NCI-H2107 (cell line): ENCODE results near the gene CYP27B1.

Experiments used
- DNase-seq: peaks from one replicate; lab custom pipeline; 2025; lab: John Stamatoyannopoulos, UW

CYP27B1 gene

DNA sequence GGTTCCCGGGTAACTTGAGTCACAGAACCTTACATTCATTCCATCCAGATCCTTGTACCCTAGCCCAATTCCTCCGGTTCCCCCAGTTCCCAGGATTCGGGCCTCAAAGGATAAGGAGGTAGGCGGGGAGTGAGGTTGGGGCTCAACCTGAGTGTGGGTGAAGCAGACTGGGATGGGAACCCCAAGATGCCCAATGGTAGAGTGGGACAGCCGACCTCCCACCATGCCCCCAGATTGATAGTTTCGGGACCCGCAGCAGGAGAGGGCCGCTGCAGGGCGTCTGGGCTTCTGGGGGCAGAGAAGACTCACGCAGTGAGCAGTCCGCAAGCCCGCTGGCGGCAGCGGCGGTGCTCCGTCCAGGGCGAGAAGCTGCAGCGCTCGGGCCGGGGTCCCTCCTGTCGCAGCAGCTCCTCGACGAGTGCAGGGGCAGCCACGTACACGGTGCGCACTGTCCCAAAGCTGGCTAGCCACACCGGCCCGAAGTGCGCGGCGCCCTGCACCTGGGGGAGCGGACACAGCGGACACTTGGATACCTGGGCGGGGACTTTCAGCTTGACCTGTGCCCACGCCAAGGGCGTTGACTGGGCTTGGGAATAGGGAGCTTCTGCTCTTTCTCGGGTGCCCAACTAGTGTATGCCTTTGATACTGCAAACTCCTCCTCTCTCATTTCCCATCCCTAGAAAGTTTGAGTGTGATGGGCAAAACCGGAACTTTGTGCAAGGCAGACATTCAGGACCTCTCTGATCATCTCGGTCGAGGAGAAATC lies 997 bp downstream of the CYP27B1 start:
- no peak for DNase-seq

DNA sequence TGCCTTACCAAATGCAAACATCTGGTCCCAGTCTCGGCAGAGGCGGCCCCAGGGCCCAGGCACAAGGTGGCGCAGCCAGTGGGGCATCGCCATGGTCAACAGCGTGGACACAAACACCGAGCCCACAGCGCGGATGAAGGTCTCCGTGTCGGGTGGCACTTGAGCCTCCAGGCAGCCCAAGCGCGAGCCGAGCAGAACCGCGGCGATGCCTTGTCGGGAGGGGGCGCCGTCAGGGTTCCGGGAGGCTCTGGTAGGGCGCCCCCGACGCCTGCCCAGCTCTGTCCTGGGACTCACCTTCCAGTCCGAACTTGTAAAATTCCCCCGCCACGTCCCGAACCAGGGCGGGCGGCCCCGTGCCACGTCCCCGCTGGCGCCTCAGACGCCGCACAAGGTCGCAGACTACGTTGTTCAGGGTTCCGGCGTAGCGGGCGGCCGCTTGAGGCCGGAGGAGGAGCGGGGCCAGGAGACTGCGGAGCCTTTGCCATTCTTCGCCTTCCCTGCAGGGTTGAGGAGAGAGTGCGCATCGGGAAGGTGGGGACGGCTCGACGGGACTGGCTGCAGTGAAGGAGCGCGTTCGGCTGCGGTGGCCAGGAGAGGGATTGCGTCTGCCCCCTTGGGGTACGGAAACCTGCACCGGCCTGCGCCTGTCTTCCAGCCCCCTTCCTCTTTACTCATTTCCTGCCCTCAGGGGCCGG lies 1.7 kb downstream of the CYP27B1 start:
- DNase-seq = no peak

DNA sequence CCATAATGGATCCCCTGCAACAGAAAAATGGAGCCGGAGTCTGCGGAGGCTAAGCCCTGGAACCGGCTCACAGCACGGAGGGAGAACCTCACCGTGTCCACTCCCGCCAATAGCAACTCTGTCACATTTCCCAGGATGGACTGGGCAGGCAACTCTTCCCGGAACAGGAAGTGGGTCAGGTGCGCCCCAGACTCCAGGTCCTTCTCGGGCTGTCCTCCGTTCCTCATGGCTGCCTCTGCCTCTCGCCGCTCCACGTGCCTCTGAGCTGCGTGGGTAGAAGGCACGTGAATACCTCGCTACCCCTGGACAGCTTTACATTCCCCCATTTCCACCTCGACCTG lies 2.2 kb downstream of the CYP27B1 start:
- DNase-seq = no peak

DNA sequence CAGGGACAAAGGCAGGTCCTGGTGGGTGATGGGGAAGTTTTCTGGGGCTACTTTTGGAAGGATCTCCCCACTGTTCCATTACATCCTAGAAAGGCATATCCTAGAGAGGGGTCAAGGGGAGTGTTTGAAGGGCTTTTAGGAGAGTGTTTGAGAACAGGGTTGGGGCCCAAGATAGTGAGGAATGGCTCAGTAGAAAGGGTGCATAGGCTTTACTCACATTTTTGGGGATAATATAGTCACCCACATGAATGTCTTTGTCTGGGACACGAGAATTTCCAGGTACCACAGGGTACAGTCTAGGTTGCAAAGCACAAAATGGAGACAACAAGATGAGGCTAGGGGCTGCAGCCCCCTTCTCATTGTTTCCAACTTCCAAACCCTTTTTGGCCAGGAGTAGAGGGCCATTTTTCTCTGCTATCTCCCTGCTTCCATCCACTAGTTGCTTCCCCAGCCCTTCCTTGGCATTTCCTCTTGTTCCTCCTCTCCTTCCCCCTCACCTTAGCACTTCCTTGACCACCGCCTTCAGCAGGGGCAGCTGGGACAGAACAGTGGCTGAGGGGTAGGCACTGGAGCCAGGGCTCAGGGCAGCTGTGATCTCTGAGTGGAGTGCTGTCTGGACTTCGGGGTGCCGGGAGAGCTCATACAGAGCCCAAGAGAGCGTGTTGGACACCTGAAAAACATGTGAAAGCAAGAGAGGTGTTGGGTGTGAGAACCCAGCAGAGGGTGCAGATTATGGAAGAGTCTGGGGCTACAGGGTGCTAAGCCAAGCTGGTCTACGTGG lies 2.8 kb downstream of the CYP27B1 start:
- DNase-seq = no peak

DNA sequence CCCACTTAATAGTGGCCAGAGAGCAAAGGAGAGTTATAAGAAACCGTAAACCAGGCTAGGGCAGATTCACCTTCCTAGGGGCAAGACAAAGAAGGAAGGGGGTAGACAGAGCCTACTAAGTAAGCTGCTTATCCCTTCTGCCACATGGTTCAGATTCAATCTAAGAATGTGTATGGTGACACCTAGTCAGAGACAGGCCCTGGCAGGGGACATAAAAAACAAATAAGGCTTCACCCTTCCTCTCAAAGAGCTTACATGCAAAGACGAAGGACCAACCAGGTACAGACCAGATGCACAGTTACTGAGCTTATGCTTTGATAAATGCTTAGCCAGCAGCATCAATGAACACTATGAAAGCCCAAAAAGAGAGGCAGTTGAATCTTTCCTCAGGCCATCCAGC lies 4.4 kb downstream of the CYP27B1 start:
- DNase-seq = no peak

DNA sequence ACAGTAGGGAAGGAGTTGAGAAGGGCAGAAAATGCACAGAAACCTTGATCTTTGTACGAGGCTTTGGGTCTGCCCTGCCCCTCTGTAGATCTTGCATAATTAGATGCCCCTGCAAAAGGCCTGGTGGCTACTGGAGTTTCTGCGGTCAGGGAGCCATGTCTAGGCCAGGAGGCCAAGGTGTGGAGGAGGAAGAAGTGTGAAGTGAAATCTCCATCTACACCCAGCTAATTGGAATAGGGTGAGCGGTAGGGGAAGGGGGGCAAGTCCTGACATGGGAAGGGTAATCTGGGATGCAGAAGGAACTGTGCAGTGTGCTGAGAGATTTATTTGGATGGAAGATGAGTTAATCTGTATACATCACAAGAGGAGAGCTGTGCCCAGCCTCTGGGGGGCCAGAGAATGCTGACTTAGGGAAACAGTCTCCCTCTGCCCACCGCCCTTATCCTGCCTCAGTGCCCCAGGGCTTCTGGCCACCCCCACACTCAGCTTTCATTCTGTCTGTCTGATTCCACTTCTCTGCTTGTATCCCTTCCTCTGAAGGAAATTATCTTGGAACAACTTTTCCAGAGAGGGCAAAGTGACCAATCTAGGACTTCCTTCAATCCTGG lies 5.4 kb downstream of the CYP27B1 start:
- no peak for DNase-seq

DNA sequence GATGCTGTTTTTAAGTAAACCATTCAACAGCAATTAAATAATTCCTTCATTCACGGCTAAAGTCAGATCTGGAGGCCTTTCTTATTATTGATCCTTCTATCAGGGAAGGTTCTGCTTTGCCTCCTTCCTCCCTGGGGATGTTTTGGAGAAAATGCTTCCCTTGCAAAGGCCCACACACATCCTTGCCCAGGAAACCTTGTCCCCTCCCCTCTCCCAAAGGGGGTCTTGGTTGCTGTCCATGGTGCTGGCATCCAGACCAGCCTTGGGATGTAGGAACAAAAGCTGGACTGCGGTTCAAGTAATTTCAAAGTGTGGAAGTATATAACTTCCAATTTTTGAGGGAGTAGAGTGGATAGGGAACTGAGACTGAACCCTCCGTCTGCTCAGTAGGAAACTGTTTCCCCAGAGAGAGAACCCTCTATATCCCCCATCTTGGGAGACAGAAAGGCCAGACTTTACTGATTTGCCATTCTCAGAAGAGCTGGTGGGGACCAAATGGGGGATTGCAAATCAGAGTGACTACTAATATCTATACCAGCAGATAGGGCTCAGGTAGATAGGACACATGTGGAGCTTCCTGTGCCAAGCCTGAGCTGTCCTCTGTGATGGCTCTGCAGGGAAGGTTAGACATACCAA lies 6.4 kb downstream of the CYP27B1 start:
- no peak for DNase-seq

DNA sequence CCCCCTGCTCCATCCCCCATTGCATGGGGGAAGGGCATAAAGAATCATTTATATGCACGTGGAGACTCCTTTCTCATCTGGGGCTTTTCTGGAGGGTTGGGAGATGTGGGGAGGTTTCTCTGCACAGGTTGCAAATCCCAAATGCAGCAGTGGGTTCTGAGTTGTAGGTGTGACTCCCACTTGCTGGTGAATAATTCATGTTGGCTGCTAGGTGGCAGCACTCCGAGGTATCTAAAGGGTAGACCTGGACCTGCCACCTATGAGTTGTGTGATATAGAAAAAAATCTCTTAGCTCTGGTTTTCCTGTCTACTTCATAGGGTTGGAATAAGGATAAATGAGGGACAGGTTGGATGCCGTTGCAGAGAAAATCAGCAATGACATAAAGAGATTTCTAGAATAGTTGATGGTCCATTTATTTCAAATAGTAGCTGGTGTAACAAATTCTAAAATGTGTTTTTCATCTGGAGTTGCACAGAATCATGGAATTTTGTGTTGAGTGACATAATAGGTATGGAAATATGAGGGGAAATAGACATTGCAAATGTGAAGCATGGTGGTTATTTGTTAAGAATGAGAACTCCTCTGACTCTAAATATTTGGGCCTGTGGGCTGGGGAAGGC lies 7.4 kb downstream of the CYP27B1 start:
- no peak for DNase-seq

DNA sequence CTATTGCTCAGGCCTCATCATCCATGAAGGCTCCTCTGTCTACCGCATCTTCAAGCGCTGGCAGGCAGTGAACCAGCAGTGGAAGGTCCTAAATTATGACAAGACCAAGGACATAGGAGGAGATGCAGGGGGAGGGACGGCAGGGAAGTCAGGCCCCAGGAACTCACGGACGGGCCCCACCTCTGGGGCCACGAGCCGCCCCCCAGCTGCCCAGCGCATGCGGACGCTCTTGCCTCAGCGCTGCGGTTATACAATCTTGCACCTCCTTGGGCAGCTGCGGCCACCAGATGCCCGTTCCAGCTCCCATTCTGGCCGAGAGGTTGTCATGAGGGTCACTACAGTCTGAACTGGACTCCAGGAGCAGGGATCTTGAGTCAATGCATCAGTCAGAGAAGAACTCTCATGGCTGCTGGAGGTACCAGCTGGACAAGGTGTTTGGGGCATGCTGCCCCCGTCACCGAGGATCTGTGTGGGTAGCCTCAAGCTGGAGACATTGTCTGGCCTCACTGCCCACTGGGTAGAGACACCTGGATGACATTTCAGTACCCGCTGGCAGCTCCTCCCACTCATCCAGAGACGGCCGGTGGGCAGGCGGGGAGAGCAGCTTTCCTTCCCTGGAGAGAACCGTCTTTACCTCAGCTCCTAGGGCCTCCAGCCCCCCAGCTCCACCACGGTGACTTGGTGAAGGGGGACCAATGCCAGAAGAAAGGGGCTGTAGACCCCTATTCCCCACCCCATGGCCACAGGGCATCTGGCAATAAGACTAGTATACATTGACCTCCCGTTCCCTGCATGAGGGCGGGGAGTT lies 8.1 kb downstream of the CYP27B1 start:
- DNase-seq = no peak

DNA sequence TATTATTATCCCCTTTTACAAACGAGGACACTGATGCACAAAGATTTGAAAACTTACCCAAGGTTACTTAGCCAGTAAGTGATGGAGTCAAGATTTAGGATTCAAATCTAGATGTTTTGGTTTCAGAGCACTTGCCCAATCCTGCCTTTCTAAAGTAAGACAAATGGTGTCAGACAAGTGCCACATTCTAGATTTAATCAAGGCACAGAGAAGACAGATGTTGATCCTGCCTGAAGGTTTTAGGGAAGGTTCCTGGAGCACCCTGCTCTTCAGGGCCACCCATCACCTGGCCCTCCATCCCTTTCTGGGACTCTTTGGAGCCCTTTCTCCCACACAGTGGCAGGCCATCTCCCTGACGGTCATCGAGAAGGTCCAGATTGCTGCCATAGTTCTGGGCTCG lies 9.1 kb downstream of the CYP27B1 start:
- no peak for DNase-seq

DNA sequence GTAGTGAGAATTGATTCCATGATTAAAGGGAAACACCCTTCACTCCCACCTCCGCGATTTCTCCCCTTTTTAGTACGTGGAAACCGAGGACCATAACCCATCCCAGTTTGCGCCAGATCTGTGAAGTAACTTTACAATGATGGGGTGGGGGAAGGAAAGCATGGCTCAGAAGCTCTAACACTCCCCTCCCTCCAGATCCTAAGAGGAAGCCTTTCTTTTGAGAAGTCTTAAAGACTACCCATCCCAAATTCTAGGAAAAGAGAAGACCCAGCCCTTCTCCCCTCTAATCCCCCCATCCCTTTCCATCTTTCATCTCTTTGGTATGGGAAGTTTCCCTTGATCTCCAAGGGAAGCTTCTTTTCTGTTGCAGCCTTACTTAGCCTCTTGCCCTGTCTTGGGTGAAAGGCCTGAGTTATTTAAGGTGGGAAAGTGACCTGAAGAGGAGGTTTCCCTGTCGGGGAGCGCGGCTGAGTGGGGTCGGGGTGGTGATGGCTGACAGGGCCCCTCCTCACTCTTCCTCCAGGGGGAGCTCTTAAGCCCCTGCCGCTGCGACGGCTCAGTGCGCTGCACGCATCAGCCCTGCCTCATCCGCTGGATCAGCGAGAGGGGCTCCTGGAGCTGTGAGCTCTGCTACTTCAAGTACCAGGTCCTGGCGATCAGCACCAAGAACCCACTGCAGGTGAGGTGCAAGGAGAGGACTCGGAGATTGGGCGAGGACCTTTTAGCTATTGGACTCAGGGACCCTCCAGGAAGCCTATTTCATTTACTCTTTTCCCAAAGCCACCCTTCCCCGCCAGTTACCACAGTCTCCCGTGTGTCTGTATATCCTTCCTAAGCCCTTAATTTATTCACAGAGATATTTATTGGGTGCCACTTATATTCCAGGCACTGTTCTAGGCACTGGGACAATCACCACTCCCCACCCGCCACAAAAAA lies 10.2 kb downstream of the CYP27B1 start:
- no peak for DNase-seq

DNA sequence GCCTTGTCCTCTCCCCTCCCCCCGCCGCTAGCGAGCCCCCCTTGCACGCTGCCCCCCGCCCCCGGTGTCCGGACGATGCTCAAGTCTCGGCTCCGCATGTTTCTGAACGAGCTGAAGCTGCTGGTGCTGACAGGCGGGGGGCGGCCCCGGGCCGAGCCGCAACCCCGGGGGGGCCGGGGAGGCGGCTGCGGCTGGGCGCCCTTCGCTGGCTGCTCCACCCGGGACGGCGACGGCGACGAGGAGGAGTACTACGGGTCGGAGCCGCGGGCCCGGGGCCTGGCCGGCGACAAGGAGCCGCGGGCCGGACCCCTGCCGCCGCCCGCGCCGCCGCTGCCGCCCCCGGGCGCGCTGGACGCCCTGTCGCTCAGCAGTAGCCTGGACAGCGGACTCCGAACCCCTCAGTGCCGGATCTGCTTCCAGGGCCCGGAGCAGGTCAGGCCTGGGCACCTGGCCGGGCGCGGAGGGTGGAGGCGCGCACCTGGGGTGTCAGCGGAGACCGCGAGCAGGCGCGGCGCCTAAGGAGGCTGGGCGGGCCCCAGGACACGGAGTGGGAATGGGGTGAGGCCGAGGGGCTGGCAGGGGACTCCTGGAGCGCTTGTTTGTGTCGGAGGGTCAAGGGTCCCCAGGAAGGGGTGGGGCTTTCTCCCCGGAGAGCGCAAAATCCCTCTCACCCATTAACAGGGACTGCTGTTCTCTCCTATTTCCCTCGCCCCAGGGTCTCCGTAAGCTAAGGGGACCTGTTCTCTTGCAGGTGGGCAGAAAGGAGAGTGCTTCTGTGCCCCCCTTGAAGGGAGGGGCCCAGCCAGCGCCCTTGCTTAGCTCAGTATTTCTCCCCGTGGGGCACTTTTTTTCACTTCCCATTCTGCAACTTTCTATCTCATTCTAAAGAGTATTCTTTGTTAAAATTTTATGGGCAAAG lies 11.2 kb downstream of the CYP27B1 start:
- no peak for DNase-seq

DNA sequence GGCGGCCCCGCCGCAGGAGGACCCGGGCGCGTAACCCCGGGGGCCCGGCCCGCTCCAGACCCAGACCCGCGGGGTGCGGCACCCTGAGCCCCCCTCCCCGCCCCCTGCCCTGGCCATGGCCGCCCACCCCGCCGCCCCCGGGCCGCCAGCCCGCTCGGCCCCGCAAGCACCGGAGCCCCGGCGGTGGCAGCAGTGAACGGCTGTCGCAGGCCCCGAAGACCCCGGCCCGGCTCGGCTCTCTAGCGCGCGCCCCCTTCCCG lies 11.8 kb downstream of the CYP27B1 start:
- no peak for DNase-seq

DNA sequence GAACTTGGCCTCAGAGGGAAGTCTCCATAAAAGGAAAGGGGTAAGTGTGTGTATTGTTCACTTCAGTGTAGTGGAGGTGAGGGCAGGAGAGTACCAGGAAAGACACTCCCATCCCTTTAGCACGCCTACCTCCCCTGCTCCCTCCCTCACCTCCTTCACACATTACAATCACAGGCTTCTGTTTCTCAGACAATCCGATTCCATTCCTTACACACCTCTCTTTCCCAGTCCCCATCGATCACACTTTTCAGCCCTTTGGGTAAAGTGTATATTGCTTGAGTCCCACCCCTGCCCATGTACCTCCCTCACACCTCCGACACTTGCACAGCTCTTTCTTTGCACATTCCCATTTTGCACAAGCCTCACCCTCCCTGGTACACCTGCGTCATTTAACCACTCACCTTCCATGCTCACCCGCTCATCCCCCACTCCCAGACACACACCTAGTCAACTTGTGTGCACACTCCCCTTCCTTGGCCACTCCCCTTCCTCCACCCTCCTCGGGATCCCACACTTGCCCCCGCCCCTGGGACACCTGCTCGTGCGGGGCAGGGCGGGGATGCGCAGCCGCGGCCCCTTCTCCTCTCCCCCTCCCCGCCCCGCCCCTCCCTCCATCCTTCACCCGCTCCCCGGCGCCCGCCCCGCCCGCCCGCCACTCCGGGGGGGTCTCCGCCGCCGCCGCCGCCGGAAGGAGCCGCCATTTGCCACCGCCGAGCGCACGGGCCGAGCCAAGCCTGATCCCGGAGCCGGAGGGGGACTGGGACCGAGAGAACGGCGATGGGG lies 12.3 kb downstream of the CYP27B1 start, which contains the start of gene MARCHF9:
TSS of gene MARCHF9 (plus strand) at position 693 of the 783 bp plus-strand sequence. CDS start 426 bp downstream, outside the sequence.
- peak; percentile 57 for DNase-seq

DNA sequence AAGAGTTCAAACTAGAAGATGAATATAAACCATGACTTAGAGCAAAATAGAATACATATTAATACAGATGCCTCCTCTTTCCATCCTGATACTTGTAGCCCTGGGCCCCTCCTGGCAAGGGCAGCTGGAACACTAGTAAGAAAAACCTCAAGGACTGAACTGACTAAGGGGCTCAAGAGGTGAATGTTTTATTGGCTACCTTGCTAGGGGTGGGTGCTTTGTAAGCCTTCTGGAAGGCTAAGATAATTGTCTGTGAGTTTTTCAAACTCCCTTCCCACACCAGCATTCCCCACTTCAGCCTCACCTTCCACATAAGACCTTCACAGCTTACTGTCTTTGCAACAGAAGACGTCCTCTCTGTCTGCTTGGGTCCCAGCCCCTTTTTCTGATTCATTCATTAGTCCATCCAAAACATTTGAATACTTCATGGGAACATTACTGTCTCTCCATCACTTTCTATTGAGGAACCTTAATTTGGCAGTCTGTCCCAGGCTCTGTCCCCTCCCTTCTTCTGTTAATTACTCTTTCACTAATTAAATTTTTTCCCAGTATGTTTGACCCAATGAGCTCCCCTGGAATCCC lies 13.0 kb downstream of the CYP27B1 start:
- no peak for DNase-seq

DNA sequence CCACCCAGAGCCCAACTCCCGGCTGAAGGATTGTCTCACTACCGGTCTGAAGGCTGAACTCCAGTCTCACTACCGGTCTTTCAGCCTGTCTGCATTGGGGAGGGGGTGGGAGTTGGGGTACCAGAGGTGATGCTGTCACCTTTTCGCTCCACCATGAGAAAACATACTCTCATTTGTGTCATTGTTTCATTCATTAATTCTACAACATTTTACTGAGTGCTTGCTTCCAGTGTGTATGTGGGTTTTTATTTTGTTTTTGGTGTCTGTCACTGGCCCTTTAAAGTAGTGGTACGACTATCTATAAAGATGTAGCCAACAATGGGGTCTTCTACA lies 14.2 kb downstream of the CYP27B1 start:
- no peak for DNase-seq

DNA sequence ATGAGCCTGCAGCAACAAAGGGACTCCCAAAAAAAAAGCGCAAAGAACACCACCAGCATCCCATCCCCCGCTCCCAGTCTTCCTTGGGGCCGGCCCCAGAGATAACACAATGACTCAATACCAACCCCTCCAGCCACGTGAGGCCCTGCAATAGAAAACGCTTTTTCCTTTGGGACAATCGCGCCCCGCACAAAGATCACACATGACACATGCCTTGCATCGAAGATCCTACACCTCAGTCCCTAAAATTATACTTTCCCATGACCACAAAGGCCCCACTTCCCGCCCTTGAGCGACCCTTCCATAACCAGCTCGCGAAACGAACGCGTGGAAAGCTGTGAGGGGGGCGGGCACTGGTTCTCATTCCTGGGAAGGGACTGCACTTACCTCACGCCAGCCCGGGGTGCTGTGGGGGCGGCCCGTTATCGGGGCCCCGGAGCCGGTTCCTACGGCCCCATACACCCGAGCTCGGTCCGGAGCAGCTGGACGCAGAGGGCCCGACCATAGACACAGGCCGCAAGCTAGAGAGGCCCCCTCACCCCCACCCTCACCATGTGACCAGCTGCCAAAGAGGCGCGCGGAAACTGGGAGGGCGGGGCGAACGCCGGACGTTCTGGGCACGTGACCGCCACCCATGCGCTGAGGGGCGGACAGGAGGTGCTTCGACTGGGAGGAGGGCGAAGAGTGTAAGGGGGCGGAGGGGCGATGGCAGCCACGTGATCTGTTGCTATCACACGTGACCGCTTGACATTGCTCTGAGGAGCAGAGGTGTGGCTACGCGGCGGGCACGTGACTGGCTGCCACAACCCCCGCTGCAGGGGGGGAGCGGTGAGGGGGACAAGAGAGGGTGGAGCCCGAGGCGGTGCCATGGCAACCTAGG lies 14.8 kb downstream of the CYP27B1 start, which contains the start of gene CDK4:
TSS of gene CDK4 (minus strand) at position 523 of the 880 bp plus-strand sequence. CDS start 593 bp downstream, outside the sequence.
- peak; percentile 98 for DNase-seq
